Measurements from ENCODE around the gene ZNF888.

The ZNF888 gene

GRCh38 chr19:52922841-52923777 lies at the start of gene ZNF888:
Gene ZNF888 (minus strand): TSS chr19:52923428. CDS start chr19:52917873, 5,555 bp downstream.
- TF ChIP-seq POLR2A (IDR thresholded peaks at IDR 0.05; ENCODE audit: extremely low read depth, insufficient read length) (peak; percentile 75), MAX (IDR thresholded peaks at IDR 0.05; ENCODE audit: low read depth, low read length) (no peak; the same call in 1 of the 2 replicates), MYC (IDR thresholded peaks at IDR 0.05; ENCODE audit: low read depth, low read length) (peak; percentile 51; the same call in 1 of the 2 replicates), CTCF (IDR thresholded peaks at IDR 0.05; ENCODE audit: low read depth, low read length) (no peak)
- DNase-seq (ENCODE audit: low read depth), result peak; percentile 92
- H3K4me3 ChIP-seq (ENCODE audit: low read depth, low read length), result peak within 1 kb of the TSS; percentile 94

- no peak overlapping the region for H3K4me3 ChIP-seq (ENCODE audit: low read depth, low read length)
- no peak for DNase-seq (ENCODE audit: low read depth)
- no peak for TF ChIP-seq CTCF (IDR thresholded peaks at IDR 0.05; ENCODE audit: low read depth, low read length)
- TF ChIP-seq MAX (IDR thresholded peaks at IDR 0.05; ENCODE audit: low read depth, low read length), result no peak
- no peak for TF ChIP-seq MYC (IDR thresholded peaks at IDR 0.05; ENCODE audit: low read depth, low read length)
- TF ChIP-seq POLR2A (IDR thresholded peaks at IDR 0.05; ENCODE audit: extremely low read depth, insufficient read length), result no peak
These were observed 44.5 kb upstream of the ZNF888 start for GRCh38 chr19:52967772-52968171.

- no peak for DNase-seq (ENCODE audit: low read depth)
- TF ChIP-seq CTCF (IDR thresholded peaks at IDR 0.05; ENCODE audit: low read depth, low read length) (no peak), MYC (IDR thresholded peaks at IDR 0.05; ENCODE audit: low read depth, low read length) (no peak), POLR2A (IDR thresholded peaks at IDR 0.05; ENCODE audit: extremely low read depth, insufficient read length) (no peak), MAX (IDR thresholded peaks at IDR 0.05; ENCODE audit: low read depth, low read length) (no peak)
- H3K4me3 ChIP-seq (ENCODE audit: low read depth, low read length), result peak overlapping the region; percentile 72
These were observed 40.0 kb upstream of the ZNF888 start for GRCh38 chr19:52963247-52963618.

GRCh38 chr19:52962394-52963246 lies 39.4 kb upstream of the ZNF888 start, which contains the start of gene ZNF816:
Gene ZNF816 (minus strand): TSS chr19:52962881. CDS start chr19:52956089, 6,792 bp downstream.
- peak within 1 kb of the TSS; percentile 94 for H3K4me3 ChIP-seq (ENCODE audit: low read depth, low read length)
- DNase-seq (ENCODE audit: low read depth), result peak; percentile 97
- TF ChIP-seq MAX (IDR thresholded peaks at IDR 0.05; ENCODE audit: low read depth, low read length), result peak; percentile 65; the same call in 1 of the 2 replicates
- peak; percentile 90 for TF ChIP-seq POLR2A (IDR thresholded peaks at IDR 0.05; ENCODE audit: extremely low read depth, insufficient read length)
- TF ChIP-seq CTCF (IDR thresholded peaks at IDR 0.05; ENCODE audit: low read depth, low read length), result no peak
- peak; percentile 35; the same call in 1 of the 2 replicates for TF ChIP-seq MYC (IDR thresholded peaks at IDR 0.05; ENCODE audit: low read depth, low read length)

- TF ChIP-seq POLR2A (IDR thresholded peaks at IDR 0.05; ENCODE audit: extremely low read depth, insufficient read length) (no peak), MAX (IDR thresholded peaks at IDR 0.05; ENCODE audit: low read depth, low read length) (no peak), MYC (IDR thresholded peaks at IDR 0.05; ENCODE audit: low read depth, low read length) (no peak), CTCF (IDR thresholded peaks at IDR 0.05; ENCODE audit: low read depth, low read length) (no peak)
- peak; percentile 10 for DNase-seq (ENCODE audit: low read depth)
- H3K4me3 ChIP-seq (ENCODE audit: low read depth, low read length), result peak overlapping the region; percentile 94
These were observed 38.8 kb upstream of the ZNF888 start for GRCh38 chr19:52961981-52962380.

Measured in NB4 (cell line).